Gastroesophageal sphincter (tissue), 3 donors: Measurements from ENCODE around the gene PAN2.

ENCODE experiments used
- CTCF ChIP-seq, 4 experiments: fragments of 200-600 bp in 2 of 4; fragments of 450-650 bp in 2 of 4; sonication (generic) in 1 of 4; IDR thresholded peaks; one replicate each; pipeline ENCODE4 v1.5.1; 2017 to 2019; ENCODE audit warnings: antibody characterized with exemption in 4 of 4, mild to moderate bottlenecking in 2 of 4, moderate library complexity in 2 of 4
- EP300 ChIP-seq: sonication (generic); formaldehyde crosslinking; IDR thresholded peaks from one replicate; pipeline ENCODE4 v1.6.1; 2017; ENCODE audit warnings: antibody characterized with exemption, mild to moderate bottlenecking
- POLR2A ChIP-seq, 2 donors: fragments of 450-650 bp; IDR thresholded peaks; one replicate each; pipeline ENCODE4 v1.6.1; 2017; ENCODE audit warnings: antibody characterized with exemption in 2 of 2, mild to moderate bottlenecking in 2 of 2, moderate library complexity in 1 of 2
- POLR2AphosphoS5 ChIP-seq: sonication (generic); formaldehyde crosslinking; IDR thresholded peaks from one replicate; pipeline ENCODE4 v1.6.1; 2017; ENCODE audit warnings: antibody characterized with exemption

DNA sequence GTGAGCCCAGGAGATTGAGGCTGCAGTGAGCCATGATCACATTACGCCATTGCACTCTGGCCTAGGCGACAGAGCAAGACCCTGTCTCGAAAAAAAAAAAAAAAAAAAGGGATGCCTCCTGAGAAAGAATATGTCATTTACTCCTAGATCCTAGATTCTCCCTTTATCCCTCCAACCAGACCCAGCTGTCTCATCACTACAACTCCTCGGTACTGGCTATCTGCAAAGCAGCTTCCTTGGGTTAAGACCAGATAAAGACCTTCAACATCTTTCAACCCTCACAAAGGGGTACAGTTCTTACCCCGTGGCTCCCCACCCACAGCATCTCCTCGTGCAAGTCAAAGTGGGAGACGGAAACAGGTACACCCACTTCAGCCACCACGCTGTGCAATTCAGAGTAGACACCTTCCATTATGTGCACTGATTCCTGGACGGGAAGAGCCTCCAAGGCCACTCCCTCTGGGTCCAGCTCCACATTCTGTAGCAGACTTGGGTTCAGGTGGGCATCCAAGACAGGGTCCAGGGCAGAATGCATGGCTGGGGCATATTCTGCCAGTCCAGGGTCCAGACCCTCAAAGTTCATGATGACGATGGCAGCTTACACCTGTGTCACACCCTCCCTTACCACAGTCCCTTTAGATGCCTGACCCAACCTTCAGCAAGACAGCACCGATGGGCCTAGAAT is 1.1 kb downstream of the PAN2 start:
- no peak for TF ChIP-seq POLR2A (IDR thresholded peaks at IDR 0.05)
- no peak for TF ChIP-seq POLR2AphosphoS5
- no peak for TF ChIP-seq CTCF (IDR thresholded peaks at IDR 0.05)
- no peak for TF ChIP-seq EP300
